Tibial artery (tissue), 4 donors: Measurements from ENCODE around the gene CCT8L2.
"Not testable (repeated sequence)": the region's sequence is repeated elsewhere in the genome, so short reads cannot be mapped to it uniquely, and the experiment has no call there.

Experiments
- DNase-seq, 2 donors: peaks; one replicate each; pipeline ENCODE4 v3.0.0-alpha.2; 2019
- H3K27ac ChIP-seq, 2 donors: fragments of 200-600 bp; sonication (generic) in 1 of 2; 1 replicate in 1 of 2; 2 replicates in 1 of 2; pipeline ENCODE4 v1.5.1; 2018 to 2019; ENCODE audit warnings: mild to moderate bottlenecking in 1 of 2
- H3K27me3 ChIP-seq, 2 donors: fragments of 200-600 bp; sonication (generic) in 1 of 2; one replicate each; pipeline versions ENCODE4 v1.5.1 to v1.6.0; 2016 to 2019
- H3K36me3 ChIP-seq, 3 donors: fragments of 200-600 bp; sonication (generic) in 2 of 3; one replicate each; pipeline ENCODE4 v1.5.1; 2016 to 2019; ENCODE audit warnings: mild to moderate bottlenecking in 2 of 3
- H3K4me1 ChIP-seq, 4 donors: fragments of 200-600 bp; sonication (generic) in 2 of 4; 1 replicate in 3 of 4; 2 replicates in 1 of 4; pipeline ENCODE4 v1.5.1; 2016 to 2019
- H3K4me3 ChIP-seq, 2 donors: fragments of 200-600 bp; sonication (generic) in 1 of 2; 1 replicate in 1 of 2; 2 replicates in 1 of 2; pipeline ENCODE4 v1.5.1; 2018 to 2019; ENCODE audit warnings: mild to moderate bottlenecking in 2 of 2
- H3K9me3 ChIP-seq, 3 donors: fragments of 200-600 bp; sonication (generic) in 1 of 3; one replicate each; pipeline ENCODE4 v1.5.1; 2016 to 2019
- CTCF ChIP-seq, 2 experiments: fragments of 200-600 bp in 1 of 2; fragments of 450-650 bp in 1 of 2; IDR thresholded peaks; one replicate each; pipeline ENCODE4 v1.5.1; 2017 to 2019; ENCODE audit warnings: antibody characterized with exemption in 2 of 2, mild to moderate bottlenecking in 1 of 2, moderate library complexity in 1 of 2
- intact Hi-C: fragments of 100-400 bp; cut with DNase I; formaldehyde crosslinking; loops from one replicate; pipeline ENCODE4 v1.15.0; 2023; ENCODE audit warnings: low total_unique reads

CCT8L2 gene

DNA sequence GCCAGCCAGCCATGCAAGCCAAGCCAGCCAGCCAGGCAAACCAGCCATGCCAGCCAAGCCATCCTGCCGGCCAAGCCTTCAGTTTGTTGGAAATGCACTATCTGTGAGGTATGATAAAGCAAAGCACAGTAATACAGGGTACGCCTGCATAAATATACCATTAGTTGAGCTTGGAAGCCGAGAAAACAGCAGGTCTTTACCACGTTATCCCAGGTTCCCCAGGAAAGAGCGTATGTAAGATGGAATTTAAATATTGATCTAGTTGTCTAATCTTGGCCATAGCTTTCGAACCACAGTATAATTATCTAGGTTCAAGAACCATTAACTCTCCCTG is 24.2 kb downstream of the CCT8L2 start:
- Histone ChIP-seq H3K27me3 (no peaks in the 10 kb centered on the region), H3K4me3 (no peak overlapping the region), H3K9me3 (no peaks in the 10 kb centered on the region), H3K4me1 (no peaks in the 10 kb centered on the region), H3K36me3 (no peaks in the 10 kb centered on the region), H3K27ac (no peak overlapping the region)
- no peak for DNase-seq
- no peak for TF ChIP-seq CTCF (IDR thresholded peaks at IDR 0.05)
- intact Hi-C loops: no loop called here

DNA sequence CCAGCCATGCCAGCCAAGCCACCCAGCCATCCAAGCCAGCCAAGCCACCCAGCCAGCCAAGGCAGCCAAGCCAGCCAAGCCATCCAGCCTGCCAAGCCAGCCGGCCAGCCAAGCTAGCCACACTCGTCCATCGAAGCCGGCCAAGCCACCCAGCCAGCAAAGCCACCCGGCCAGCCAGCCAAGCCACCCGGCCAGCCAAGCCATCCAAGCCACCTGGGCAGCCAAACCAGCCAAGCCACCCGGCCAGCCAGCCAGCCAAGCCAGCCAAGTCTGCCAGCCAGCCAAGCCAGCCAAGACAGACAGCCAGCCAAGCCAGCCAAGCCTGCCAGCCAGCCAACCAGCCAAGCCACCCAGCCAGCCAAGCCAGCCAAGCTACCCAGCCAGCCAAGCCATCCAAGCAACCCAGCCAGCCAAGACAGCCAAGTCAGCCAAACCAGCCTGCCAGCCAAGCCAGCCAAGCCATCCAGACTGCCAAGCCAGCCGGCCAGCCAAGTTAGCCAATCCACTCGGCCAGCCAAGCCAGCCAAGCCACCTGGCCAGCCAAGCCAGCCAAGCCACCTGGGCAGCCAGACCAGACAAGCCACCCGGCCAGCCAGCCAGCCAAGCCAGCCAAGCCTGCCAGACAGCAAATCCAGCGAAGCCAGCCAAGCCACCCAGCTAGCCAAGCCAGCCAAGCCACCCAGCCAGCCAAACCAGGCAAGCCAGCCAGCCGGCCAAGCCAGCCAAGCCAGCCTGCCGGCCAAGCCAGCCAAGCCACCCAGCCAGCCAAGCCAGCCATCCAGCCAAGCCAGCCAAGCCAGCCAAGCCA is 24.8 kb downstream of the CCT8L2 start:
- intact Hi-C loops, H3K36me3 ChIP-seq, H3K4me1 ChIP-seq, H3K27ac ChIP-seq, DNase-seq, H3K4me3 ChIP-seq, H3K9me3 ChIP-seq, H3K27me3 ChIP-seq: not testable (repeated sequence)

DNA sequence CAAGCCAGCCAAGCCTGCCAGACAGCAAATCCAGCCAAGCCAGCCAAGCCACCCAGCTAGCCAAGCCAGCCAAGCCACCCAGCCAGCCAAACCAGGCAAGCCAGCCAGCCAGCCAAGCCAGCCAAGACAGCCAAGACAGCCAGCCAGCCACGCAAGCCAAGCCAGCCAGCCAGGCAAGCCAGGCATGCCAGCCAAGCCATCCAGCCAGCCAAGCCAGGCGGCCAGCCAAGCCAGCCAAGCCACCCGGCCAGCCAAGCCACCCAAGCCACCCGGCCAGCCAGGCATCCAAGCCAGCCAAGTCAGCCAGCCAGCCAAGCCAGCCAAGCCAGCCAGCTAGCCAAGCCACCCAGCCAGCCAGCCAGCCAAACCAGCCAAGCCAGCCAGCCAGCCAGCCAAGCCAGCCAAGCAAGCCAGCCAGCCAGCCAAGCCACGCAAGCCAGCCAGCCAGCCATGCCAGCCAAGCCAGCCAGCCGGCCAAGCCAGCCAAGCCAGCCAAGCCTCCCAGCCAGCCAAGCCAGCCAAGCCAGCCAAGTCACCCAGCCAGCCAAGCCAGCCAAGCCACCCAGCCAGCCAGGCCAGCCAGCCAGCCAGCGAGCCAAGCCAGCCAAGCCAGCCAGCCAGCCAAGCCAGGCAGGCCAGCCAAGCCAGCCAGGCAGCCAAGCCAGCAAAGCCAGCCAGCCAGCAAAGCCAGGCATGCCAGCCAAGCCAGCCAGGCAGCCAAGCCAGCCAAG is 26.0 kb downstream of the CCT8L2 start:
- H3K36me3 ChIP-seq, H3K9me3 ChIP-seq, H3K27ac ChIP-seq, DNase-seq, H3K27me3 ChIP-seq, H3K4me1 ChIP-seq, H3K4me3 ChIP-seq, intact Hi-C loops: not testable (repeated sequence)

- intact Hi-C loops, H3K9me3 ChIP-seq, H3K4me3 ChIP-seq, DNase-seq, H3K4me1 ChIP-seq, H3K36me3 ChIP-seq, H3K27ac ChIP-seq, H3K27me3 ChIP-seq: not testable (repeated sequence)
These were observed 26.8 kb downstream of the CCT8L2 start for GRCh38 chr22:16565585-16566420.

DNA sequence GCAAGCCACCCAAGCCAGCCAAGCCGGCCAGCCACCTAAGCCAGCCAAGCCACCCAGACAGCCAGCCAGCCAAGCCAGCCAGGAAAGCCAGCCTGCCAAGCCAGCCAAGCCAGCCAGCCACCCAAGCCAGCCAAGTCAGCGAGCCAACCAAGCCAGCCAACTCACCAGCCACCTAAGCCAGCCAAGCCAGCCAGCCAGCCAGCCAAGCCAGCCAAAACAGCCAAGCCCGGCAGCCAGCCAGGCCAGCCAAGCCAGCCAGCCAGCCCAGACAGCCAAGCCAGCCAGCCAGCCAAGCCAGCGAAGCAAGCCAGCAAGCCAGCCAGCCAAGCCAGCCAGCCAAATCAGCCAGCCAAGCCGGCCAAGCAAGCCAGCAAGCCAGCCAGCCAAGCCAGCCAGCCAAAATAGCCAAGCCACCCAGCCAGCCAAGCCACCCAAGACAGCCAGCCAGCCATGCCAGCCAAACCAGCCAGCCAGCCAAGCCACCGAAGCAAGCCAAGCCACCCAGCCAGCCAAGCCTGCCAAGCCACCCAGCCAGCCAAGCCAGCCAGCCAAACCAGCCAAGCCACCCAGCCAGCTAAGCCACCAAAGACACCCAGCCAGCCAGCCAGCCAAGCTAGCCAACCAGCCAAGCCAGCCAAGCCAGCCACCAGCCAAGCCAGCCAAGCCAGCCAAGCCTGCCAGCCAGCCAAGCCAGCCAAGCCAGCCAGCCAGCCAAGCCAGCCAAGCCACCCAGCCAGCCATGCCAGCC is 27.6 kb downstream of the CCT8L2 start:
- H3K27ac ChIP-seq, H3K4me3 ChIP-seq, H3K4me1 ChIP-seq, DNase-seq, H3K36me3 ChIP-seq, intact Hi-C loops, H3K9me3 ChIP-seq, H3K27me3 ChIP-seq: not testable (repeated sequence)

- no peak for DNase-seq
- H3K27me3 ChIP-seq: no peaks in the 10 kb centered on the region
- TF ChIP-seq CTCF (IDR thresholded peaks at IDR 0.05): no peak
- peaks cover 0 to 5% (median 0%) of the 10 kb centered on the region in 3 donors for H3K9me3 ChIP-seq
- no peaks in the 10 kb centered on the region for H3K36me3 ChIP-seq
- no peak overlapping the region for H3K27ac ChIP-seq
- no peaks in the 10 kb centered on the region for H3K4me1 ChIP-seq
- intact Hi-C loops: no loop called here
- H3K4me3 ChIP-seq: no peak overlapping the region
These were observed 28.8 kb downstream of the CCT8L2 start for GRCh38 chr22:16563555-16564520.
